Activated T-helper 1 cell treated with Interleukin-2 at 50 U/mL for 16 hours (primary cell): Measurements from ENCODE around the gene AP3S2.
A peak's percentile ranks its signal among the peaks of the same experiment; 100 is the strongest.
"Not testable (repeated sequence)": the region's sequence is repeated elsewhere in the genome, so short reads cannot be mapped to it uniquely, and the experiment has no call there.

Experiments
- DNase-seq: peaks from one replicate; pipeline ENCODE4 v3.0.0-alpha.2; 2020; ENCODE audit warnings: low read depth

AP3S2 gene

GRCh38 chr15:89893696-89894447 lies at the start of gene AP3S2:
AP3S2 (minus strand) TSS chr15:89893994; CDS start chr15:89893949, 45 bp downstream.
- DNase-seq, result peak; percentile 81

GRCh38 chr15:89939910-89940309 lies 46.1 kb upstream of the AP3S2 start:
- no peak for DNase-seq

GRCh38 chr15:89939377-89939776 lies 45.6 kb upstream of the AP3S2 start:
- DNase-seq, result not testable (repeated sequence)

- no peak for DNase-seq
These were observed 43.9 kb upstream of the AP3S2 start for GRCh38 chr15:89937365-89938350.

GRCh38 chr15:89936786-89937265 lies 43.0 kb upstream of the AP3S2 start:
- no peak for DNase-seq

GRCh38 chr15:89936051-89936785 lies 42.4 kb upstream of the AP3S2 start:
- DNase-seq, result no peak

GRCh38 chr15:89932880-89933279 lies 39.1 kb upstream of the AP3S2 start:
- DNase-seq, result no peak

GRCh38 chr15:89928421-89928820 lies 34.6 kb upstream of the AP3S2 start:
- no peak for DNase-seq

- no peak for DNase-seq
These were observed 32.4 kb upstream of the AP3S2 start for GRCh38 chr15:89926158-89926557.

- no peak for DNase-seq
These were observed 23.8 kb upstream of the AP3S2 start for GRCh38 chr15:89917442-89918101.

- DNase-seq, result no peak
These were observed 22.9 kb upstream of the AP3S2 start for GRCh38 chr15:89916660-89917059.

GRCh38 chr15:89912674-89913396 lies 19.0 kb upstream of the AP3S2 start, which contains the start of gene ARPIN:
ARPIN (minus strand) TSS chr15:89912952; CDS start chr15:89912835, 117 bp downstream.
- DNase-seq, result no peak

GRCh38 chr15:89912145-89912673 lies 18.4 kb upstream of the AP3S2 start:
- no peak for DNase-seq

- no peak for DNase-seq
These were observed 17.3 kb upstream of the AP3S2 start for GRCh38 chr15:89910891-89911626.

- DNase-seq, result no peak
These were observed 15.8 kb upstream of the AP3S2 start for GRCh38 chr15:89909611-89910010.

GRCh38 chr15:89908226-89908625 lies 14.4 kb upstream of the AP3S2 start:
- DNase-seq, result no peak

- DNase-seq, result no peak
These were observed 13.5 kb upstream of the AP3S2 start for GRCh38 chr15:89907289-89907688.

GRCh38 chr15:89905846-89906378 lies 12.1 kb upstream of the AP3S2 start:
- no peak for DNase-seq

GRCh38 chr15:89904519-89904918 lies 10.7 kb upstream of the AP3S2 start:
- no peak for DNase-seq

GRCh38 chr15:89903858-89904130 lies 10.0 kb upstream of the AP3S2 start:
- no peak for DNase-seq
